SK-N-SH (cell line): ENCODE measurements around the gene CBR4. TPM values are rescaled to one million over a fixed set of nuclear protein-coding genes. Genes with fewer than 3 reads are reported as not detected.

Source experiments
- CTCF ChIA-PET: fragments of 300-600, 350-600 bp; formaldehyde crosslinking; extraction: SDS; loops from one replicate; lab custom pipeline; 2021; lab: Yijun Ruan, JAX
- POLR2A ChIA-PET: fragments of 350-600 bp; sonication (Branson Sonifier 250); formaldehyde crosslinking; extraction: SDS; loops from one replicate; lab custom pipeline; 2020; ENCODE audit warnings: antibody characterized with exemption, inconsistent platforms; lab: Yijun Ruan, JAX
- DNase-seq: peaks from one replicate; pipeline ENCODE4 v3.0.0; 2012
- H2AFZ ChIP-seq: fragments of 200-600 bp; sonication (generic); 2 replicates; pipeline ENCODE4 v1.8.1; 2016; ENCODE audit warnings: antibody characterized with exemption, mild to moderate bottlenecking, low read depth
- H3F3A ChIP-seq: fragments of 200-600 bp; sonication (generic); replicated peaks from 2 replicates; pipeline ENCODE3; 2016; ENCODE audit warnings: antibody characterized with exemption, mild to moderate bottlenecking; ENCODE audit not compliant: insufficient read depth
- H3K27ac ChIP-seq, 2 experiments: fragments of 200-500 bp in 1 of 2; fragments of 200-600 bp in 1 of 2; sonication (Bioruptor generic) in 1 of 2; sonication (generic), shearing (Covaris generic) in 1 of 2; 2 replicates each; pipeline versions ENCODE4 v1.5.1 to v1.6.1; 2014 to 2016; ENCODE audit warnings: low read depth in 2 of 2, inconsistent platforms in 1 of 2, low read length in 1 of 2, mild to moderate bottlenecking in 1 of 2, mixed read lengths in 1 of 2
- H3K27me3 ChIP-seq: fragments of 200-600 bp; sonication (generic), shearing (Covaris generic); 2 replicates; pipeline ENCODE4 v1.6.1; 2016; ENCODE audit warnings: mixed run types; ENCODE audit not compliant: insufficient read depth
- H3K36me3 ChIP-seq, 2 experiments: fragments of 200-500 bp in 1 of 2; fragments of 200-600 bp in 1 of 2; sonication (Bioruptor generic) in 1 of 2; sonication (generic) in 1 of 2; replicated peaks in 1 of 2; 2 replicates each; pipeline versions ENCODE3 to v1.5.1; 2014 to 2016; ENCODE audit warnings: low read length in 1 of 2, mild to moderate bottlenecking in 1 of 2; ENCODE audit not compliant: insufficient read depth in 2 of 2, control insufficient read depth in 1 of 2
- H3K4me1 ChIP-seq, 2 experiments: fragments of 200-500 bp in 1 of 2; fragments of 200-600 bp in 1 of 2; sonication (Bioruptor generic) in 1 of 2; sonication (generic), shearing (Covaris generic) in 1 of 2; 2 replicates each; pipeline versions ENCODE4 v1.5.1 to v1.6.1; 2014 to 2016; ENCODE audit warnings: low read depth in 1 of 2, low read length in 1 of 2, mixed run types in 1 of 2; ENCODE audit not compliant: insufficient read depth in 2 of 2, control insufficient read depth in 1 of 2
- H3K4me2 ChIP-seq: fragments of 200-600 bp; sonication (generic), shearing (Covaris generic); 2 replicates; pipeline ENCODE4 v1.6.1; 2017; ENCODE audit warnings: mixed run types
- H3K4me3 ChIP-seq, 2 experiments: fragments of 200-500 bp in 1 of 2; fragments of 200-600 bp in 1 of 2; sonication (Bioruptor generic) in 1 of 2; sonication (generic), shearing (Covaris generic) in 1 of 2; 2 replicates each; pipeline versions ENCODE4 v1.5.1 to v1.8.1; 2014 to 2016; ENCODE audit warnings: low read depth in 2 of 2, inconsistent platforms in 1 of 2, low read length in 1 of 2, mild to moderate bottlenecking in 1 of 2, mixed read lengths in 1 of 2, moderate library complexity in 1 of 2
- H3K79me2 ChIP-seq: fragments of 200-600 bp; sonication (generic); 2 replicates; pipeline ENCODE4 v1.8.1; 2017; ENCODE audit warnings: mild to moderate bottlenecking; ENCODE audit not compliant: insufficient read depth
- H3K9ac ChIP-seq: fragments of 200-600 bp; sonication (generic); 2 replicates; pipeline ENCODE4 v1.6.1; 2017; ENCODE audit warnings: mixed run types
- H3K9me2 ChIP-seq: fragments of 200-600 bp; sonication (generic); 2 replicates; pipeline ENCODE4 v1.6.1; 2017; ENCODE audit warnings: mixed run types
- H3K9me3 ChIP-seq: fragments of 200-600 bp; sonication (generic); 2 replicates; pipeline ENCODE4 v1.6.1; 2017; ENCODE audit warnings: mixed run types, mild to moderate bottlenecking, moderate library complexity
- H4K20me1 ChIP-seq: fragments of 200-600 bp; sonication (generic); 2 replicates; pipeline ENCODE4 v1.6.1; 2017; ENCODE audit warnings: mild to moderate bottlenecking, mixed run types; ENCODE audit not compliant: insufficient read depth
- EP300 ChIP-seq, 2 experiments: IDR thresholded peaks; 2 replicates each; pipeline versions ENCODE4 v1.4.0 to v1.6.1; 2012; ENCODE audit warnings: borderline replicate concordance in 1 of 2, low read depth in 1 of 2, low read length in 1 of 2
- EZH2phosphoT487 ChIP-seq: fragments of 200-600 bp; sonication (generic); IDR thresholded peaks from 2 replicates; pipeline ENCODE4 v1.6.1; 2017; ENCODE audit warnings: low read depth, mixed run types, mild to moderate bottlenecking, antibody characterized with exemption, moderate library complexity, borderline replicate concordance
- FOSL2 ChIP-seq: IDR thresholded peaks from 2 replicates; pipeline ENCODE4 v1.4.0; 2012; ENCODE audit warnings: low read depth, mild to moderate bottlenecking, moderate library complexity, borderline replicate concordance
- FOXJ3 ChIP-seq: sonication (generic); formaldehyde crosslinking; IDR thresholded peaks from 2 replicates; pipeline ENCODE4 v1.5.1; 2020; ENCODE audit warnings: mild to moderate bottlenecking, missing genetic modification reagents
- FOXM1 ChIP-seq: IDR thresholded peaks from 2 replicates; pipeline ENCODE4 v1.4.0; 2012; ENCODE audit warnings: low read depth, mild to moderate bottlenecking
- GABPA ChIP-seq: IDR thresholded peaks from 2 replicates; pipeline ENCODE4 v1.4.0; 2012; ENCODE audit warnings: low read depth, mild to moderate bottlenecking
- MAX ChIP-seq: IDR thresholded peaks from 2 replicates; pipeline ENCODE4 v1.4.0; 2012; ENCODE audit warnings: low read depth
- MXI1 ChIP-seq: IDR thresholded peaks from 2 replicates; pipeline ENCODE4 v1.6.1; 2012; ENCODE audit warnings: mild to moderate bottlenecking, low read depth, low read length, improper control_type of control experiment
- NFIC ChIP-seq: IDR thresholded peaks from 2 replicates; pipeline ENCODE4 v1.4.0; 2012; ENCODE audit warnings: borderline replicate concordance
- PBX3 ChIP-seq: IDR thresholded peaks from 2 replicates; pipeline ENCODE4; 2012
- RAD21 ChIP-seq: IDR thresholded peaks from 2 replicates; pipeline ENCODE4 v1.6.1; 2012; ENCODE audit warnings: mild to moderate bottlenecking, low read length
- RCOR1 ChIP-seq: fragments of 150-350 bp; IDR thresholded peaks from 2 replicates; pipeline ENCODE4 v1.6.1; 2017; ENCODE audit warnings: antibody characterized with exemption, low read length
- RFX5 ChIP-seq: IDR thresholded peaks from 2 replicates; pipeline ENCODE4 v1.6.1; 2012; ENCODE audit warnings: mild to moderate bottlenecking, improper control_type of control experiment, low read length
- RXRA ChIP-seq: IDR thresholded peaks from 2 replicates; pipeline ENCODE4 v1.4.0; 2012; ENCODE audit warnings: low read depth, mild to moderate bottlenecking, borderline replicate concordance
- SMC3 ChIP-seq: IDR thresholded peaks from 2 replicates; pipeline ENCODE4 v1.6.1; 2012; ENCODE audit warnings: low read depth, low read length, improper control_type of control experiment
- USF2 ChIP-seq: fragments of 150-350 bp; IDR thresholded peaks from 2 replicates; pipeline ENCODE4 v1.6.1; 2017; ENCODE audit warnings: antibody characterized with exemption, low read length, low read depth, borderline replicate concordance
- YY1 ChIP-seq: IDR thresholded peaks from 2 replicates; pipeline ENCODE4 v1.4.0; 2012; ENCODE audit warnings: low read depth, mild to moderate bottlenecking
- ZBTB33 ChIP-seq: IDR thresholded peaks from 2 replicates; pipeline ENCODE4 v1.4.0; 2012; ENCODE audit warnings: low read depth, borderline replicate concordance
- WGBS: methylation state at CpG from one replicate; pipeline ENCODE4 v1.1.6; 2017; ENCODE audit warnings: low lambda C conversion rate; 5-methylcytosine and 5-hydroxymethylcytosine counted together
- polyA plus RNA-seq, 3 experiments: library from polyadenylated mRNA; depleted of rRNA; stranded (reverse); fragments of >200 nt; gene quantifications; 2 replicates each; pipeline ENCODE4 v1.2.3, GENCODE V29; 2012

CBR4 gene
- polyA plus RNA-seq, 1 of the 3 experiments (the other 2 are of a cell fraction): 2.8 TPM

- no peaks in the 10 kb centered on the region for H3K36me3 ChIP-seq
- POLR2A ChIA-PET: no interaction called here
- no peaks in the 10 kb centered on the region for H4K20me1 ChIP-seq
- no peaks in the 10 kb centered on the region for H3K79me2 ChIP-seq
- no peak overlapping the region for H3K27ac ChIP-seq
- CTCF ChIA-PET: no interaction called here
- H3F3A ChIP-seq: no peaks in the 10 kb centered on the region
- H3K4me3 ChIP-seq: no peak overlapping the region
- no peaks in the 10 kb centered on the region for H3K27me3 ChIP-seq
- H3K9me2 ChIP-seq: no peaks in the 10 kb centered on the region
- H3K9ac ChIP-seq: no peak overlapping the region
- H3K4me2 ChIP-seq: no peak overlapping the region
- H3K9me3 ChIP-seq: no peaks in the 10 kb centered on the region
- DNase-seq: no peak
- H2AFZ ChIP-seq: no peak overlapping the region
- no peaks in the 10 kb centered on the region for H3K4me1 ChIP-seq
- 86% methylated on average over 7 of the region's 9 CpGs for WGBS
- no peak for TF ChIP-seq FOXM1
- no peak for TF ChIP-seq MAX
- TF ChIP-seq NFIC: no peak
- TF ChIP-seq MXI1: no peak
- TF ChIP-seq, all 33 proteins: peak for 0
These were observed 41.1 kb upstream of the CBR4 start for GRCh38 chr4:169050881-169051760.

- Histone ChIP-seq H3K9ac (no peak overlapping the region), H3K4me1 (no peaks in the 10 kb centered on the region), H3F3A (no peaks in the 10 kb centered on the region), H4K20me1 (no peaks in the 10 kb centered on the region), H3K27me3 (no peaks in the 10 kb centered on the region), H3K9me3 (no peaks in the 10 kb centered on the region), H3K27ac (no peak overlapping the region), H3K4me2 (no peak overlapping the region), H3K36me3 (no peaks in the 10 kb centered on the region), H3K9me2 (no peaks in the 10 kb centered on the region), H3K4me3 (no peak overlapping the region), H2AFZ (no peak overlapping the region), H3K79me2 (no peaks in the 10 kb centered on the region)
- POLR2A ChIA-PET: interaction anchor here (0.7 kb wide), 1 partner anchor 12 kb away, joined by 3 read pairs; no protein-coding TSS in a partner anchor
- WGBS: 88% methylated on average over 7 of the region's 7 CpGs
- TF ChIP-seq YY1 (no peak), FOXJ3 (CRISPR knock-in tag) (no peak), RCOR1 (no peak), EZH2phosphoT487 (no peak), SMC3 (no peak), GABPA (no peak), MXI1 (no peak), USF2 (no peak), RXRA (no peak), RFX5 (no peak), PBX3 (no peak), RAD21 (no peak), ZBTB33 (no peak), EP300 (IDR thresholded peaks at IDR 0.05; ENCODE audit: borderline replicate concordance in 1 of 2, low read depth in 1 of 2, low read length in 1 of 2) (no peak), FOXM1 (no peak), FOSL2 (no peak)
- DNase-seq: no peak
- CTCF ChIA-PET: no interaction called here
These were observed 40.2 kb upstream of the CBR4 start for GRCh38 chr4:169050284-169050683.
